Caki2 (cell line): ENCODE data around the gene EHD4. TPM values are rescaled to one million over a fixed set of nuclear protein-coding genes. Genes with fewer than 3 reads are reported as not detected.

Experiments
- DNase-seq: peaks from one replicate; pipeline ENCODE4 v3.0.0-alpha.2; 2015; ENCODE audit warnings: low read depth
- in situ Hi-C: cut with HindIII; loops from 2 replicates; pipeline ENCODE4 v1.10.0; 2016; ENCODE audit warnings: low sequenced_read_pairs, low pct_unique_long_range_greater_than_20kb, mixed read lengths
- total RNA-seq: library from RNA; depleted of rRNA; stranded (reverse); fragments of >200 nt; shearing (Covaris generic); gene quantifications from 2 replicates; pipeline ENCODE4 v1.2.3, GENCODE V29; 2014; ENCODE audit warnings: low replicate concordance

The EHD4 gene
- total RNA-seq, 1 experiment from 2014 or later = 3.8 TPM

DNA sequence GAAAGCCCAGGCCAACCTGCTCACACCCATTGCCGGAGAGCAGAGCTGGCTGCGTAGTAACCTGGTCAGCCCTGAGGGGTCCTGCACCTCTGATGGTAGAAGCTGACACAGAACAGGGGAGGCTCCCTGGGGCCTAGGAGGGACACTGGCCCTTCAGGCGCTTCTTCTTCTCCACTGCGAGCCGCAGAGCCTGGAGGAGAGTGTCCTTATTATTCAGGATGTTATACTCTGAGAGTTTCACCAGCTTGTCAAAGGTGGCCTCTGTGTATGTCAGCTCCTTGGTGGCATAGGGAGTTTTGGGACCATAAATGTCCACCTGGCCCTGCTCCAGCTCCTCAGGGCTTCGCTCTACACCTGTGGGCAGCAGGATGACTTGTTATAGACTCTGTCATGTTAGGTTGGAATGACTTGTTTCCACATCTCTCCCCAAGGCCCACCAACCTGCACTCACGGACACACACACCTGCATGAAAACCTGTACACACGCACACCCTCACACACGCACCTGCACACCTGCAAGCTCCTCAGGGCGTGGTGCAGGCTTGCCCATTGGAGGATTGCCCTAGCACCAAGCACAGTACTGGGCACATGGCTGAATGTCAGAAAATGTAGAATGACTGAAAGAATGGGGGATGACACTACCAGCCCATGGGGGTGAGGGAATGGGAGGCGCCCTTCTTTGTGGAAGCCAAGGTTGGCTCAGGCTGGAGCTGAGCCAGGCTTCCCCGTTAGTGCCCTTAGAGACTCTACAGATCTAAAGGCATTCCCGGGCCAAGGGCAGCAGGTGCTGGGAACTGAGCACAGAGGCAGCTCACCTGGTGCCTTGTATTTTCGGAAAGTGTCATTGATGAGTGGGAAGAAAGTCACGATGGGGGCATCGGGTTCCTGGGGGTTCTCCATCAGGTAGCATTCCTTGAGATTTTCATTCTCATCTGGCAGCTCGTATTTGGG lies 11.5 kb upstream of the EHD4 start:
- in situ Hi-C loops = no loop called here
- DNase-seq = no peak

DNA sequence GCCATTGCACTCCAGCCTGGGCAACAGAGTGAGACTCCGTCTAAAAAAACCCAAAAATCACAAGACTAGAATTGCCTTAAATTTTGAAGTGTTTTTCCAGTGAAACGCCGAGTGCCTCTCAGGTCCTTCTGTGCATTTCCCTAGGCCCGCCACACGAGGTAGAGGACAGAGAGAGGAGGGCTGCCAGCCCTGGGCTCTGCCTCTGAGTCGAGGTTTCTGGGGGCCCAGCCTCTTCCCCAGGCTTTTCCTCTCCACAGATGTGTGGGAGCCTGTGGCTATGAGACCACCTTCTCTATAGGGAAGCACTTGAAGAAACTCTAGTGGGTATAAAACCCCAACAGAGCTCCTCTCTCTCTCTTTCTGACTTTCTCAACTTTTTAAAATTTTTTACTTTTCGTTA lies 10.9 kb upstream of the EHD4 start:
- no peak for DNase-seq
- in situ Hi-C loops = no loop called here

DNA sequence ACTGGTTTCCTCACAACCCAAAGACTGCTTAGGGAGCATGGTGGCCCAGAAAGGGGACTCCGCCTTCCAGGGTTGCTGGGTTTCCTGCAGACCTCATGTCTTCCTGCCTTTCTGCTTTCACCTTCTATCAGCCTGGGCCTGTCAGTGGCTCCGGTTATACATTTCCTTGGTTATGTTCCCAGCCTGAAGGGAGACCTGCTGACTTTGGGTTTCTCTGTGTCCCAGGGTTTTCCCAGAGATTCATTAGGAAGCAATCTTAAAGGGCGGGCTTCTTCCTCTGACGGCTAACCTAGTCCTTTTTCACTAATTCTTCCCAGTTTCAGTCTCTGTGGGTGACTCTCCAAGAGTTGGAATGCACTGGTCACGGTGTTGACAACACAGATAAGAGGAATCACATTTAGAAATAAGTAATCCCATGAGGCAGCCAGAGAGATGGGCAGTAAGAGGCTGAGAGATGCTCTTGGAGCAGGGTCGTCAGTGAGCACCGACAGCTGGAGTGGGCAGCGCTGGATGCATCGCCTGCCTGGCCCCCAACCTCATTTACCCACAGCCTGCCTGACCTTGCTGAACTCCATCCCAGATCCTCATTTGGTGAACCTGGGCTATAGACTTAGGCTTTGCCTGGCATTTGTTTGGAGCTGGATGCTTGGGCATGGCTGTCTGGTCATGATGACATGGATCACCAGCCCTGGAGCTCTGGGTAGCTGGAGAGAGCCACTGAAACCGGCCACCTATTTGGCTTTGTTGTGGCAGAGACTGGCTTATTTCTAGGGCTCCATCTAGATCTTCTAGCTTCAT lies 10.0 kb upstream of the EHD4 start:
- no peak for DNase-seq
- in situ Hi-C loops = no loop called here

DNA sequence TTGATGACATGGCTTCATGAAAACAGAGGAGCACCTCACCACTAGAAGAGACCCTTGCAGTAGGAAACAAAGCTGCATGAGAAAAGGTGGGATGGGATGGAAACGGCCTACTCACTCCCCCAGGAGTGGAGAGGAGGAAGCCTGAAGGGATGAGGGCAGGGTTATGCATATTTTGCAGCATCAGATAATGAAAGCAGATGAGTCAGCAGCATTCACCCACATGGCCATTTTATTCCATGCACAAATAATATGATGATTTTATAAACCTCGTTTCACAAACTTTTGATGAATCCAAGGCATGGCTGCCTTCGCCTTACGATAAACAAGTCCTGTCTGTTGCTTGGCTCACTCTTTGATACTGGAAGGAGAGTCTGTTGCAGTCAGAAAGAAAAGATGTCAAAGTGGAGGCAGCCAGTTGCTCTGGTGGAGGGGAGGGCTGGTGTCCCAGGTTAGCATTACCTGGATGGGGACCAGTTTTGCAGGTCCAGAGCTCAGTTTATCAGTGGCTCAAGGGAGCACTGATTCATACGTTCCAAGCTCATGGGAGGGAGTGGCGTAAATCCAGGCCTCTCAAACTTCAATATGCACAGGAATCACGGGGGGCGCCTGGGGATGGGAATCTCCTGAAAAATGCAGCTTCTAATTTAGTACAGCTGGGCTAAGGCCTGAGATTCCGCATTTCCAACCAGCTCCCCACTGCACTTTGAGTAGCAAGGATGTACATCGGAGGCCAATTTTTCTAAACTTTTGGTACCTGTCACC lies 9.2 kb upstream of the EHD4 start:
- in situ Hi-C loops = no loop called here
- no peak for DNase-seq

DNA sequence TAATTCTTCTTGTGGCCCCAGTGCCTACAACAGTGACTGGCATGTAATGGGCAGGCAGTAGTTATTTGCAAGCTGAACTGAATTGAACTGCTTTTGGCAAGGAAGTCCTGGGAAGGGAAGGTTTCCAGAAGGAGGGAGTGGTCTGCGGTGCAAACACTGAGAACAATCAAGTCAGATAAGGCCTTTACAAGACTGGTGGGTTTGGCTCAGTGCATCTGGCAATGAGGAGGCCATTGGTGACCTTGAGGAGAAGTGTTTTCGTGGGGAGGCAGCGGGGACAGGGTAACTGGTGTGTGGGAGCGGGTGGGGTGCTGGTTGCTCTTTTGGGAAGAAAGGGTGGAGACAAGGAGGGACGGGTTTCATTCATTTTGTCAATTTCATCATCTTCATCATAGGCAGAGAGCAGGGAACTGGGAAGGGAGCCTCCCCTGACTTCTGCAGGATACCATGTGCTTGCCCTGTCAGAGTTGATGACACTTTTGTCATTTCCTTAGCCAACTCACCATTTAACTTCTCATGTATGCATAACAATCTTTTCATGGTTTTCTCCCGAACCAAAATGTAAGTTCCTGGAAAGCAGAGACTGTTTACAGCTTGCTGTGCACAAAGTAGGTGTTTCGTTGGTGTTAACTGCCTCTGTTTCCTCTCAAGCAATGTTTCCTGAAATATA lies 8.4 kb upstream of the EHD4 start:
- in situ Hi-C loops = no loop called here

DNA sequence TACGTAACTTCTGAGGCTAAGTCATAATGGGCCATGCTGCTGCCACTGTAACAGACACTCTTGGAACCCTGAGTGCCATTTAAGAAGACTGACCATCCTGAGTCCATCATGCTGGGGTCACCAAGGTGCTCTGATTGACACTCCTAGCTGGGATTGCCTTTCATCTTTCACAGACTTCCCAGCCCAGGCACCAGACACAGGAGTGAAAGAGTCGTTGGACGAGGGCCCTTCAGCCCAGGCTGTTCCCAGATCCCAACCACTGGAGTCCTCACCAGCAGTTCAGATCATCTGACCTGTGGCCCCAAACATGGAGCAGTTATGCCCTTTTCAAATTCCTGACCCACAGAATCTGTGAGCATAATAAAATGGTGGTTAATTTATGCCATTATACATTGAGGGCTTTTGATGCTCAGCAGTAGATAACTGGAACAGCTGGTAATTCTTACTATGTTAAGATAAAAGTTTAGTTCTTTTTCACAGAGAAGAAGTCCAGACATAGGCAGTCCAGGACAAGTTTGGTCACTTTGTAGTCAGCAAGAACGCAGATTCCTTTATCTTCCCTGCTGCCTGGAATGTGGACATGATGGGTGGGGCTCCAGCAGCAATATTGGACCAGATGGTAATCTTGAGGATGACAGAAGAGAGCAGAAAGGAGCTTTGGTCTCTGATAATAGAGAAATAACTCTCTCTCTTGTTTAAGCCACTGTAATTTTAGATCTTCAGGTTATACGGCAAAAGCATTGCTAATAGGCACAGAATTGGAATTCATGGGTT lies 7.3 kb upstream of the EHD4 start:
- in situ Hi-C loops = no loop called here
- no peak for DNase-seq

More for the DNA sequence above, 8.4 kb upstream of the EHD4 start:
- DNase-seq = no peak

DNA sequence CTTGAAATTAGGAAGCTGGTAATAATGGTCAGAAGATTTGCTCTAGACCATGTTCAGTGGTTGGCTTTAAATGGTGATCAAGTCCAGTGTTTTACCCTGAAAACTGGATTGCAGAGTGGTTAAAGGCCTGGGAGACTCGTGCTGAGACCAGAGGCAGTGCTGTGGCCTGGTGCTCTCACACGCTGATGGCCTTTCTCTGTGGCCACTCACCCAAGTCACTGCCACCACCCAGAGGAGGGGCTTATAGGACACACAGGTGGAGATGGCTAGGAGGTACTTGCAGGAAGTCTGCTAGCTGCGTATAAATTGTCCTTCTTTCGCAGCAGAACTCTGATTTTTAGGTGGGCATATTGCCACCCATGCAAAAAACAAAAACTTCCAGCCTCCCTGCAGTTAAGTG lies 6.2 kb upstream of the EHD4 start:
- no peak for DNase-seq
- in situ Hi-C loops = no loop called here

DNA sequence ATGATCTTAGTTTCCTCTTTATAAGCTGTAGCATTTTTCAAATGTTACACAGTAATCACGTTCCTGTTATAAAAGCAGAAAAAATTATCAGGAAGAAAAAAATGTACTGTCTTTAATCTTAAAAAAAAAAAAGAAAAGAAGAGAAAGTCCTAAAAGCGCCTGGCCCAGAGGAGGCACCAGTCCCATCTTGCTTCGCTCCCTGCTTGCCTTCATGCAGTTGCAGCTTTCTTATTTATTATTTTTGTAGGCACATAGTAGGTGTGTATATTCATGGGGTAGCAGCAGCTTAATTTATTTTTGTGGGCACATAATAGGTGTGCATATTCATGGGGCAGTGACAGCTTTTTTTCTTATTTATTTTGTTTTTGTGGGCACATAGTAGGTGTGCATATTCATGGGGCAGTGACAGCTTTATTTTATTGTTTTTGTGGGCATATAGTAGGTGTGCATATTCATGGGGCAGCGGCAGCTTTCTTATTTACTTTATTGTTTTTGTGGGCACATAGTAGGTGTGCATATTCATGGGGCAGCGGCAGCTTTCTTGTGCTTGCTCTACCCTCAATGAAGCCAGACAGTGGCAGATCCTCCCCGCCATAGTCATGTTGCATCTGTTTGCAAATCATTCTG lies 5.5 kb upstream of the EHD4 start:
- in situ Hi-C loops = no loop called here
- DNase-seq = no peak

DNA sequence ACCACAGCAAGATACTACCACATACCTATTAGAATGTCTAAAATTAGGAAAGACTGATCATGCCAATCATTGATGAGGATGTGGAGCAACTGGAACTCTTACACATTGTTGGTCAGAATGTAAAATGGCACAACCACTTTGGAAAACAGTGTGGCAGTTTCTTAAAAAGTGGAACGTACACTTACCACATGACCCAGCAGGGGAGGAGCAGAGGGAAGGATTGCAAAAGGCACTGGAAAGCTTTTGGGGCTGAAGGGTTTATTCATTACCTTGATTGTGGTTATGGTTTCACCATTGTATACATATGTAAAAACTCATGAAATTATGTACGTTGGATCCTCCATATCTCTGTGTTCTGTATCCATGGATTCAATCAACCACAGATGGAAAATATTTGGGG lies 3.3 kb upstream of the EHD4 start:
- in situ Hi-C loops = no loop called here
- no peak for DNase-seq

DNA sequence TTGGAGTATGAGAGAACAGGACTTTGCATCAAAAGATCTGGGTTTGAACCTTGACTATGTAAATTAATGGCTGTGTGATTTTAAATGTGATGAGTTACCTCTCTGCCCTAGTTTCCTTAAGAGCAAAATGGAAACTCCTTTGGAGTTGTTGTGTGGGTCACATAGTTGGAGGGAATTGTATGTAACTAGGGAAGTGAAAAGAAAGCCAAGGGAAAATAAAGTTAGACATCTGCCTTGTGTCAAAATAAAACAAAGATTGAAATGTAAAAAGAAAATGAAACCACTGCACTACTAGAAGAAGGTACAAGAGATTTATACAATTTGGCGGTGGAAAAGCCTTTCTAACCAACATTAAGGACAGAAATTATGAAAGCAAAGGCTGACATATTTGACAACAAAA lies 1.7 kb upstream of the EHD4 start:
- no peak for DNase-seq

DNA sequence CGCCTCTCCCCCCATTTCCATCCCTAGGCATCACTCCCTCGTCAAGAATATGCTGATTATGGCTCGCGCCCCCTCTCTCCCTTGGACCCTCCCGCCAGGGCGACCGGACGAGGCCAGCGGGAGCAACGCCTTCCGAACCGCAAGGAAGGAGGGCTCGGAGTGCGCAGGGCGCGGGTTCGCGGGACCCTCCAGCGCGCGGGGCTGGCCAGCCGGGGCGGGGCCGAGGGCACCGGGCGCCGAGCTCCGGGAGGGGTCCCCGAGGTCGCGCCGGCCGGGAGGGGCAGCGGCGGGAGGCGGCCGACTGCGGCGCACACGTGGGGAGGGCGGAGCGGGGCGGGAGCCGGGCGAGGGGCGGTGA lies 483 bp downstream of the EHD4 start:
- DNase-seq = no peak
- in situ Hi-C loops = no loop called here

More for the DNA sequence above, 1.7 kb upstream of the EHD4 start:
- in situ Hi-C loops = no loop called here

DNA sequence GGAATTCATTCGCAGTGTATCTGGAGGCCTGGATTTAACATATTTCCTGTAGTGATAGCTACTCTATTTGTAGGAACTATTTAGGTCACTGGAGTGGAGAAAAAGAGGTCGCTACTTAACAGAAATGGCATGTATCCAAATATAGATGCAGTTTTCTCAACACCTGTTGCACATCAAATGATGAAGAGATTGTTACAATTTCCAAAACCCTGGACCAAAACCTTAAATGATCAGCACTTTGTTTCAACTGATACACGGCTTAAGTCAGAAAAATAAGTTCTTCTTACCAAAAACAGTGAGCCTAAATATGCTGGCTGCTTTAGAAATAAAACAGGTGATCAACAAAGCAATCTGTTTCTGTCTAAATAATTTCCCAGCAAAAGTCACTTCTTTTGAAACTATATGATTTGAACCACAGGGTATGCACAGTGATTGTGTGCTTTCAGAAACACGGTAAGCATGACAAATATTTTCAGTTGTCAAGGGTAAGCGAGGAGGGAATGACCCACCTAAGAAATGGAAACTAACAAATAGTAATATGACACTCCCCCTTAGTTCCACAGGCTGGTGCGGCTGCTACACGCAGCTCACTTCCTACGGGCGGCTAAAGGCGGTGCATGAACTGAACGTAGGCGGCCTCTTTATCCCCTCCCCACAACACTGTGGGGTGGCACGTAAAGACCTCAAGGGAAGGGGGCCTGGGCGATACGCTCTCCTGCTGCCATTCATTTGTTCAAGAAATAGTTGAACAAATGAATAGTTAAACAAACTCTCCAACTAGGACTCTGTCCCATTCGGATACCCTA lies 1.1 kb downstream of the EHD4 start:
- in situ Hi-C loops = no loop called here
- DNase-seq = peak; percentile 69

DNA sequence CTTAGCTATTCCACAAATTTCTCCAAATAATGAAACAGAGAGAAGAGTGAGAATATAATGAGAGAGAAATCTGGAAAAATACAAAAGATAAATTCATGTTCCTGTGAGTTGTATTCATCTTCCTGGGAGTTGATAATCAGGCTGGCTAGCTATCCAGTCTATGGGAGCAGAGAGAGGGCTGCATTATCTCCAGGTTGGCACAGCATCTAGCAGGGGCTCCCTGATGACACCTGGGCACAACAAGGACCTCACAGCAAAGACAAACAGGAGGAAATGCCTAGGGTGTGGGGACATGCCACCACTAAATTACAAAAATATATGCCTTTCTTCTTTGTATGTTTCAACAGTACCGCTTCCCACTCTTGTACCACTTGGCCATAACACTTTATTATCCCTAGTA lies 1.9 kb downstream of the EHD4 start:
- no peak for DNase-seq
- in situ Hi-C loops = no loop called here

DNA sequence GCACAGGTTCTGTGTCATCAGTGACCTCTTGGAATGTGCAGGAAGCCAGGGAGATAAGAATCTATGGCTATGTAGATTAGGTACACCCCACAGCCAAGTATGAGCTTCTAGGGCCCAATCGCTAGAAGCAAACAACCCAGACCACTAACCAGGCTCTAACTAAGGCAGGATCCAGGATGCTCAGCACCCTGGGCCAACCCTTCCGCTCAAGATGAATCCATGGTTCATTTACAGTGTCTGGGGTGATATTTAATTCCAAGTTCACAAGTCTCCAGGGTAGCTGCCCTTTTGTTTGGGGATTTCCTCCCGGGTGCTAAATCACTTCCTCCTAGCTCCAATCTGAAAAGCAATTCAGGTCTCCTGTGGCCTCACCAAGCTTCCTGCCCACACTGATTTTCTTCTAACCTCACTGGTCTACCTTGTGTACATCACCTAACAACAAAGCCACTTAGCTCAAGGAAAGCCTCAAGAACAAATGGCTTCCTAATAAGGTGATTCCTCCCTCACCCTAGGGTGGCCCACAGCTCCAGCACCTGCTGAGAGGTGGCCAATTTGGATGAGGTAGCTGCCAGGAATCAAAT lies 2.4 kb downstream of the EHD4 start:
- in situ Hi-C loops = no loop called here
- DNase-seq = peak; percentile 26

DNA sequence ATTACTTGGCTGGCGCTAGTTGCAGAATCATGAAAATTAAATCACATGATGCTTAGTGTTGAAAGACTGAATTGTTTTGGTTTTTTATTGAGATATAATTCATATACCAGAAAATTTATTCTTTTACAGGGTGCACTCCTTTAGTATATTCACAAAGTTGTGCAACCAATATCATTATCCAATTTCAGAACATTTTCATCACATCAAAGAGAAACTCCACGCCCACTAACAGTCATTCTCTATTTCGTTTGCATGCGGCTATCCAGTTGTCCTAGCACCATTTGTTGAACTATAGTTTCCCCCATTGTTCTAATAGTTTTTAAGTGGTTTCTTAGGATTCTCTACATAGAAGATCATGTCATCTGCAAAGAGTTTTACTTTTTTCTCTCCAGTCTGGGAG lies 3.7 kb downstream of the EHD4 start:
- in situ Hi-C loops = no loop called here
- no peak for DNase-seq

DNA sequence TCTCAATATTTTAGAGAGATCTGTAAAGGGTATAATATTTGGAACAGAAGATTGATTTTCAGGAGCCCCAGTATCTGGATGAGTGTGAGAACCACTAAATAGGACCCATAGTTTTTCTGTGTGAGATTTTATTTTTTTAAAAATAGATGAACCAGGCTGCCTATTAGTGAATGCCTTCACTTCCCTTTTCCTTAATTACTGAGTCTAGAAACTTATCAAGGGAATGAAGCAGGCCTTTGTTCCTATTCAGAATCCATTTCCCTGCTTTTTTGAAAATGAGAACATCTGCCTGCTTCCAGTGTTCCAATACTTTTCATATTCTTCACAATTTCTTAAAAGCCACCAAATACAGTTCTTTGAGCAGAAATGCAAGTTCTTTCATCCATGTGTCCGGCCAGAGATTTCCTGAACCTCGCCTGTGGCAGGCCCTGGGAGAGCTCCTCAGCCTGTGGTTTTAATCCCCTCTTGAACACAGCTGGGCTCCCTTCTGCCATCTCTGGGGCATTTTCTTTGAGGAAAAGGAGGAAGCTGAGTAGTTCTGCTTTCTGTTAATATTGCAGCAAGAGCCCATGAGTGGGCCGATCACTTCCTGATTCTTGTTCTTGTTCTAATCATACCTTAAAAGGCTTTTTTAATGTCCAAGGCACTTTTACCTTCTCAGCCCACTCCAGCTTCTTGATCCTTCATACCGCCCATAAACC lies 4.7 kb downstream of the EHD4 start:
- no peak for DNase-seq
- in situ Hi-C loops = no loop called here
